GM18909 (cell line): Measurements from ENCODE around the gene TBL1XR1.
"Not testable (repeated sequence)": the region's sequence is repeated elsewhere in the genome, so short reads cannot be mapped to it uniquely, and the experiment has no call there.

ENCODE experiments used
- ATAC-seq: cut with Tn5 transposase; IDR thresholded peaks from one replicate; pipeline ENCODE4 v1.9.1; 2021; ENCODE audit warnings: mild to moderate bottlenecking; ENCODE audit not compliant: unreplicated experiment, poor library complexity

The TBL1XR1 gene

DNA sequence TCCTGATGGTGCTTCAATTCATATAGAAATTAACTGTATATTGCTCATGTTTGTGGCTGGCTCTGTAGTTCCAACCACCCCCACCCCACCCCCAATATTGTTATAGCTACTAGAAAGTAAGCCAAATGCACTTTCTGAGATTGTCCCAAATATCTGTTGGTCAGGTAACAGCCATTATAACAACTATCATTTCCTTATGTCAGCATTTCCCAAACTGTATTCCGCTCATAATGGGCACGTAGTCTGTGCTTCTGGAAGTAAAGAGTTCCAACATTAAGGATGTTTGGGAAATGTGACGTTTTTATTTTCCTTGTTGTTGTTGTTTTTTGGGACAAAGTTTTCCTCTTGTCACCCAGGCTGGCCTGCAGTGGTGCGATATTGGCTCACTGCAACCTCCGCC lies 12.2 kb upstream of the TBL1XR1 start:
- ATAC-seq = no peak

DNA sequence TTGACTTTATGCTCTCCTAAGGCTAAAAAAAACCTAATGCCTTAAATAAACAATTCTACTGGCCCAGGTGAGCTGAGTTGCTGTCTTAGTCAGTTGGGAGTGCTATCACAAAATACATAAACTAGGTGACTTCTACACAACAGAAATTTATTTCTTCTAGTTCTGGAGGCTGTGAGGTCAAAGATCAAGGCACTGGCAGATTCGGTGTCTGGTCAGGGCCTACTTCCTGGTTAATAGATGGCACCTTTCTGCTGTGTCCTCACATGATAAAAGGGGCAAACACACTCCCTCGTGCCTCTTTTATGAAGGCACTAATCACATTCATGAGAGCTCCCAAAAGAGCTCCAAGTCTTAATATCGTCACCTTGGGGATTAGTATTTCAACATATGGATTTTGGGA lies 11.5 kb upstream of the TBL1XR1 start:
- ATAC-seq = no peak

GRCh38 chr3:177208223-177208622 lies 10.9 kb upstream of the TBL1XR1 start:
- no peak for ATAC-seq

- ATAC-seq = no peak
These were observed 9.7 kb upstream of the TBL1XR1 start for GRCh38 chr3:177206936-177207335.

- ATAC-seq = no peak
These were observed 6.6 kb upstream of the TBL1XR1 start for GRCh38 chr3:177203689-177204395.

GRCh38 chr3:177203016-177203415 lies 5.7 kb upstream of the TBL1XR1 start:
- not testable (repeated sequence) for ATAC-seq

DNA sequence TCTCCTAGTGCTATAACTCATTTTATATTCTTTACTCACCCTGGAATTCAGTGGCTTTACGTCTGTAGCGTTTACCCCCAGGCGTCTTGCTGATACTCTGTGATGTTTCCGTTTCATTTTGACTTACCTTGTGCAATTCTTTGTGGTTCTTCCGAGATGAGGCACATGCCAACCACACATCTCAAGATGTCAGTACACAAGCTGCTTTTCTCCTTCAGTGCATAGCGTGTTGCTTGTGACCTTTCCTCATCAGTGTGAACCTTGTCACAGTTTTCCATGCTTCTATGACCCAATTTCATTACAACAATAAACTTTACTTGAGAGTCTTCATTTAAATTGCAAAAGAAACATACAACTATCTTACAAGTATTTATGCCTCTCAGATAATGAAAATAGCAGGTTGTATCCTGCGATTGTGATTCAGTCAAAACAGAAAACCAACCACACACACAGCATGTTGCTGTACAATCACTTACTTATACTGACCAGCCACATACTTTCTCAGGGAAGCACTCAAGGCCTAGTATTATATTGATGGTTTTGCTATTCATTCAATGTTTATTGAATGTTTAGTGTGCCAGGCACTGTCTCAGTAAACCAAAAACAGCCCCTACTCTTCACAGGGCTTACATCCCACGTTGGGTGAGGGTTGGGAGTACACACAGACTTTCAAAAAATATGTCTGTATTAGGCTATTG lies 4.6 kb upstream of the TBL1XR1 start:
- peak; percentile 81 for ATAC-seq

DNA sequence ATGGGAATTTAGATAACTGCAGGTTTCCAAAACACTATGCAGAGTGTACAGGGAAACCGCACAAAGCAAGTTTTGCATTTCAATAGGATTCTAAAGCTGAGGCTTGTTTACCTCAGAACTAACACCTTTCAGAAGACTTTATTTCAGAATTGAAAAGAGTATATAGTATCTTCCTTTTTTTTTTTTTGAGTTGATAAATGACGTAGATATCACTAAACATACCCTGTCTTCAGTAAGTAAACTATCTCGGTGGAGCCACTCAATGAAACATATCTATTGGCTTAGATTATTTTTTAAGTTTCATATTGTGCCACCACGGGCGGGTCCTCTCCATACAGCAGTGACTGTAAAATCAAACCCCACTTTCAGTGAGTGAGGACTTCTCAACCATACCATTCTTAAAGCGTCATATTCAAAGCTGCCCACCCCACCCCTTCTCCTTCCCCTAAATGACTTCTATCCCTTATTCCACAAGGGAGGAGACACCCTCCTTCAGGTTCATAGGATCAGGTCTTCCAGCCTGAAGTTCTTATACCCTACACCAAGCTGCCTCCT lies 2.0 kb upstream of the TBL1XR1 start:
- no peak for ATAC-seq

- peak; percentile 41 for ATAC-seq
These were observed 612 bp upstream of the TBL1XR1 start for GRCh38 chr3:177197727-177198460.

- no peak for ATAC-seq
These were observed 734 bp downstream of the TBL1XR1 start for GRCh38 chr3:177196456-177197040.

DNA sequence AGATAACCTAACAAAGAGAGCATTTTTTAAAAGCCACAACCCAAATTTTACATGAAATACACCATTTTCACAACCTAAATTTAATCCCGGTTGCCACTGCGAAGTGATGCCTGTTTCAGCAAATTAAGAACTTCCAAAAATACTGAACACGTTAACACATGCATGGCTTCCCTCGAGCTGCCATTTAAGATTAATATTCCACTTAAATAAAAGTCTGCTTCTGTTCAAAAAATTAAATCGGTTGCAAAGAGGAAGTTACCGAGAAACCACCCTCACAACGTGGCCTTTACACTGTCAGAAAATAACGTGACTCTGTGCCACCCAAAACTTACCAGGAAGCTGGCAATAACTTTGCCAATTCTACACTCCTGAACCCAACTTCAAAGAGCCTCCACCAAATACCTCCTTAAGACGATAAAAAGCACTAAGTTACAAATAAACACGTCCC lies 1.2 kb downstream of the TBL1XR1 start:
- ATAC-seq = no peak

GRCh38 chr3:177195242-177195991 lies 1.9 kb downstream of the TBL1XR1 start:
- no peak for ATAC-seq

DNA sequence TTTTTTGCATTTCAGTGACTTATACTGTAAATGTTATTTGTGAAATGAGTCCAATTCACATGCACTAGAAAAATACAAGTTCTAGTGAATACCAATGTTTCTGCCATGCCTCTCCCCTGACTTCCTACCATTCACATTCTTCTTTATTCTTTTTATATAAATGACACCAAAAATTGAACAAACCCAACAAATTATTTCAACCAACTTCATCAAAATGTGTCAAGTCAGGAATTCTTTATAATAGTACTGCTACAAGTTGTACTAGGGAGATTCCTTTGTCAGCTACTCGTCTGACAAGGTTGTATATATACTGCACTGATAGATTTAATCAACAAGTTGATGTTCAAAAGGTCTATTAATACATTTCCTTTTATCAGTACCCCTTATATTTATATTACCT lies 3.0 kb downstream of the TBL1XR1 start:
- no peak for ATAC-seq

DNA sequence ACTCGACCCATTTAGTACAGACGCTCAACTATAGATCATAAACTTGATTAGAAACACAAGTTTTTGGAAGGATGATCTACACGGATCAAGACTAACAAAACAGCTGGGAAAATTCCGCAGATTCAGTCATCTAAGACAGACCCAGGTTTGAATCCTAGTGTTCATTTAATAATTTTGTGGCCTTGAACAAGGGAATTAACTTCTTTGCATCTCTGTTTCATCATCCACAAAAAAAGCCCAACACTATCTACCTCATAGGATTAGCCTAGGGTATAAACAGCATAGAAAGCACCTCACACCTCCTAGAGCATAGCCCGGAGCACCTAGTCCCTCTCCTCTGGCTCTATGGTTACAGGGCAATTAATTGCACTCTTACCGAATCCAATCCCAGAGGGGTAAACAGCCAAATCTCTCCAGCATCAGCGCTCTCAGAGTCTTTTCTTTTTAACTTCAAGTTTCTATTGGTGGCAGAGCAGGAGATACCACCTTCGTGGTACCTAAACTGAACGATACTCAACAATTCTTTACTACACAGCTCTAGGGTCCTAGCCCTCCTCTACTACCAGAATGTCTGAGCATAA lies 3.5 kb downstream of the TBL1XR1 start:
- ATAC-seq = no peak

- ATAC-seq = not testable (repeated sequence)
These were observed 4.0 kb downstream of the TBL1XR1 start for GRCh38 chr3:177193275-177193674.

DNA sequence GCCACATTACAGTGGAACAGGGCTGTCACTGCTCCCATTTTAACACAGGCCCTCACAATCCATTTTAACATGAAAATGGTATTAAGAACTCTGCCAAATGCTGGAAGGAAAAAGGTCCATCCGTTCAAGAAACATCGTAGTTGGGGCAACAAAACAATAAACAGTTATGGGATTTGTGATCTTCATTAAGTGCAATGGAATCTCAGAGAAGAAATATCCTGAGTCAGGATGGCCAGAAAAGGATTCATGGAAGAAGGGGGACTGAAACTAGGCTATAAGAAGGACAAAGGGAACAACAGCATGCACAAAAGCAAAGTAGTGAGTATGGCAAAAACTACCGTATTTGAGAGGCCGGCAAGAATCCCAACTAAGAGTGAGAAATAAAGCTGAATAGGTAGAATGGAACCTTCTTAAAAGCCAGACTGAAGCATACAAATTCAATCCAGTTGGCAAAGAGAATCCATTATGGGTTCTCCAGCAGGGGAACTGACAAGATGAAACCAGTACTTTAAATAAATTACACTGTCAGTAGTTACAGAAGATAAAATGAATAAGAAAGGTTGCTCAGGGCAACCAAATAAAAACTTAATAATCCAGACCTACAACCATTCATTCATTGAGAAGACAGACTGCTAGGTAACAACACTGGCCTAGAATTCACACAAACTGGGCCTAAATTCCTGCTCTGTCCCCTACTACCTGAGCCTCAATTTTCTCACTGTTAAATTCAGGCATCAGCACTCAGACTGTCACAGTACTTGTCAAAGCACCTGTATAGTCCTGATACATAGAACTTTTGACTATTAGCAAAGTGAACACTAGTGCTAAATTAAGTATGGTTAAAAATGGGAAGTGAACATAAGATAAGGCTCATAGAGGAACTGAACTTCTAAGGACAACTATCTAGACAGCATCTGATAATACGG lies 6.3 kb downstream of the TBL1XR1 start:
- ATAC-seq = no peak

GRCh38 chr3:177190184-177190583 lies 7.1 kb downstream of the TBL1XR1 start:
- ATAC-seq = not testable (repeated sequence)

GRCh38 chr3:177188325-177188724 lies 9.0 kb downstream of the TBL1XR1 start:
- ATAC-seq = not testable (repeated sequence)
